Testis (tissue), 2 donors: ENCODE measurements around the gene ZBTB7A.

Experiments
- POLR2A ChIP-seq: fragments of 450-650 bp; IDR thresholded peaks from one replicate; pipeline ENCODE4 v1.6.1; 2017; ENCODE audit warnings: antibody characterized with exemption, mild to moderate bottlenecking, moderate library complexity
- TF ChIP-seq, protein P1 (sequence below), 3 experiments: fragments of 450-650 bp in 2 of 3; fragments of 200-600 bp in 1 of 3; sonication (generic) in 1 of 3; IDR thresholded peaks; one replicate each; pipeline ENCODE4 v1.5.1; 2016 to 2019; ENCODE audit warnings: antibody characterized with exemption in 3 of 3, mild to moderate bottlenecking in 2 of 3, moderate library complexity in 1 of 3

DNA sequence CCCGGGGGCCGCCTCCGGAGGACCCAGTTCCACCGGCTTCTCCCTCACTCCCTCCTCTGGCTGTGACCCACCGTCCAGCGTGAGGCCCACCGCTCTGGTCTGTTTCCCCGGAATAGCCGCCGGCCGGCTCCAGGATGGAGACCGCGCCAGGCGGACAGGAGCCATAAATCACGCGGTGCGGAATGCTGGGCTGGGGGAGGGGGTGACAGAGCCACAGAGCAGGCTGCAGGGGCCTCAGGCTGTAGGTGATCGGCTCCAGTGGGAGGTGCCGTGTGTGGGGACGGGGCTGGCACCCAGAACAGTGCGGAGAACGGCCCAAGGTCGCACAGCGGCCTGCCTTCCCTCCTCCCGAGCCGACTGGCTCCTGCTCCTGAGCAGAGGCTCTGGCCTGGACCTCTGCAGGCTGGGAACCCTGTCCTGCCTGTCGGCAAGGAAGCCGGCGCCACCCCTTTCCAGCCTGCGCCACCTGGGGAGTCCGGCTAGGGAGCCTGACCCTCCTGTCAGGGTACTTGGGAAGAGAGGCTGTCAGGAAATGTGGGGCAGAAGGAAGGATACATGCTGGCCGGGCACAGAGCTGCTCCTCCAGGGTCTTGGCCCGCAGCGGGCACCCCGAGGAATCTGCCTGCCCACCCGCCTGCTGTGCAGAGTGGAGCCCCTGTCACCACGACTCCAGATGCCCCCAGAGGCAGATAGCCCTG, 50.8 kb downstream of the ZBTB7A start:
- TF ChIP-seq, protein P1, sequence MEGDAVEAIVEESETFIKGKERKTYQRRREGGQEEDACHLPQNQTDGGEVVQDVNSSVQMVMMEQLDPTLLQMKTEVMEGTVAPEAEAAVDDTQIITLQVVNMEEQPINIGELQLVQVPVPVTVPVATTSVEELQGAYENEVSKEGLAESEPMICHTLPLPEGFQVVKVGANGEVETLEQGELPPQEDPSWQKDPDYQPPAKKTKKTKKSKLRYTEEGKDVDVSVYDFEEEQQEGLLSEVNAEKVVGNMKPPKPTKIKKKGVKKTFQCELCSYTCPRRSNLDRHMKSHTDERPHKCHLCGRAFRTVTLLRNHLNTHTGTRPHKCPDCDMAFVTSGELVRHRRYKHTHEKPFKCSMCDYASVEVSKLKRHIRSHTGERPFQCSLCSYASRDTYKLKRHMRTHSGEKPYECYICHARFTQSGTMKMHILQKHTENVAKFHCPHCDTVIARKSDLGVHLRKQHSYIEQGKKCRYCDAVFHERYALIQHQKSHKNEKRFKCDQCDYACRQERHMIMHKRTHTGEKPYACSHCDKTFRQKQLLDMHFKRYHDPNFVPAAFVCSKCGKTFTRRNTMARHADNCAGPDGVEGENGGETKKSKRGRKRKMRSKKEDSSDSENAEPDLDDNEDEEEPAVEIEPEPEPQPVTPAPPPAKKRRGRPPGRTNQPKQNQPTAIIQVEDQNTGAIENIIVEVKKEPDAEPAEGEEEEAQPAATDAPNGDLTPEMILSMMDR (IDR thresholded peaks at IDR 0.05): no peak
- no peak for TF ChIP-seq POLR2A
